Astrocyte of the cerebellum (primary cell): ENCODE data around the gene CDKAL1.
A peak's percentile ranks its signal among the peaks of the same experiment; 100 is the strongest.

Source experiments
- DNase-seq: peaks from one replicate; pipeline ENCODE4 v3.0.0-alpha.2; 2011; ENCODE audit warnings: low read depth
- H3K4me3 ChIP-seq: 2 replicates; pipeline ENCODE4 v1.5.1; 2011; ENCODE audit warnings: mild to moderate bottlenecking, low read depth, low read length, moderate library complexity
- in situ Hi-C: cut with HindIII; loops from 2 replicates; pipeline ENCODE4 v1.10.0; 2017; ENCODE audit warnings: low sequenced_read_pairs
- TF ChIP-seq, protein P1 (sequence below): IDR thresholded peaks from 2 replicates; pipeline ENCODE4 v1.5.1; 2012; ENCODE audit warnings: low read length, low read depth, moderate library complexity, mild to moderate bottlenecking; ENCODE audit errors: missing control alignments

The CDKAL1 gene

DNA sequence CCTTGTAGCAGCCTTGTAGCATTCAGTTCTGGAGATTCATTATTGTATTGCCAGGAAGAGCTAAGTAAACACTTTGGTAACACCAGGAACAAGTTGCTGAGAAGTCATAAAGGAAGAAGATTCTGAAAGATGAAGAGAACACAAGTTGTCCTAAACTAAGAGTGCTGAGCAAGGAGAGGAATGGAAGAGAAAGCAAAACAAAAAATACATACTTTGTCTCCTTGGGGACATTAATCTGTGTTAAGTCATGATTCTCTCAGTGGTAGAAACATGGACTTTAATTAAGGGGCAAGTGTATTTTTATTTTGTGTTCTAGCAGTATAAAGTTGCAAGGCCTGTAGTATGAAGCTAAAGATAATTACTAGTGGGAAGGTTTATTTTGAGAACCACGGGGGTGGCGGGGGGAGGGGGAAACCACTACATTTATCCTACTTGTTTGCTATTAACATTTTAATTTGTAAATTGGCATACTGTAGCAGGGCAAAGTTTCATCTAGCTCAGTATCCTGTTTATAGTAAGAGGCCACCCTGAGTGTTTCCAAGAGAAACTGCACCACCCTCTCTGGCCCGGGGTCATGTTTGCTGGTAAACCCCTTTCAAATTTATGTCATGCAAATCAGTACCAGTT, 463.0 kb downstream of the CDKAL1 start:
- TF ChIP-seq, protein P1, sequence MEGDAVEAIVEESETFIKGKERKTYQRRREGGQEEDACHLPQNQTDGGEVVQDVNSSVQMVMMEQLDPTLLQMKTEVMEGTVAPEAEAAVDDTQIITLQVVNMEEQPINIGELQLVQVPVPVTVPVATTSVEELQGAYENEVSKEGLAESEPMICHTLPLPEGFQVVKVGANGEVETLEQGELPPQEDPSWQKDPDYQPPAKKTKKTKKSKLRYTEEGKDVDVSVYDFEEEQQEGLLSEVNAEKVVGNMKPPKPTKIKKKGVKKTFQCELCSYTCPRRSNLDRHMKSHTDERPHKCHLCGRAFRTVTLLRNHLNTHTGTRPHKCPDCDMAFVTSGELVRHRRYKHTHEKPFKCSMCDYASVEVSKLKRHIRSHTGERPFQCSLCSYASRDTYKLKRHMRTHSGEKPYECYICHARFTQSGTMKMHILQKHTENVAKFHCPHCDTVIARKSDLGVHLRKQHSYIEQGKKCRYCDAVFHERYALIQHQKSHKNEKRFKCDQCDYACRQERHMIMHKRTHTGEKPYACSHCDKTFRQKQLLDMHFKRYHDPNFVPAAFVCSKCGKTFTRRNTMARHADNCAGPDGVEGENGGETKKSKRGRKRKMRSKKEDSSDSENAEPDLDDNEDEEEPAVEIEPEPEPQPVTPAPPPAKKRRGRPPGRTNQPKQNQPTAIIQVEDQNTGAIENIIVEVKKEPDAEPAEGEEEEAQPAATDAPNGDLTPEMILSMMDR, result no peak
- no peak for DNase-seq
- in situ Hi-C loops, result no loop called here
- no peak overlapping the region for H3K4me3 ChIP-seq

DNA sequence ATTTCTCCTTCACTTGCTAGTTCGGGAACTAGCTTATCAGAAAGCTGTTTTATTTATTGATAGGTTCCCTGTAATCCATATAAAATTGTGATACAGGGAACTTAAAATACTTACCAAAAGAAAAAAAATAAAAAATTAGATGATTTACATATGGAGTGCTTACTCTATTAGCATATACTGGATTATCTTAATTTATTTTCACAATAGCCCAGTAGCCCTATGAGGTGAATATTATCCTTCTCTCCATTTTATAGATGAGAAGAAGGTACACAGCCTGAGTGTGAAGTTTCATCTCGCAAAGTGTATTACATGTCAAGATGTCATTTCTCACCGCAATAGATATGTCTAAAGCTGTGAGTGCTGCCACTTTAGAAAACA, 463.5 kb downstream of the CDKAL1 start:
- DNase-seq, result no peak
- in situ Hi-C loops, result no loop called here
- TF ChIP-seq, protein P1, result no peak
- H3K4me3 ChIP-seq, result no peak overlapping the region

DNA sequence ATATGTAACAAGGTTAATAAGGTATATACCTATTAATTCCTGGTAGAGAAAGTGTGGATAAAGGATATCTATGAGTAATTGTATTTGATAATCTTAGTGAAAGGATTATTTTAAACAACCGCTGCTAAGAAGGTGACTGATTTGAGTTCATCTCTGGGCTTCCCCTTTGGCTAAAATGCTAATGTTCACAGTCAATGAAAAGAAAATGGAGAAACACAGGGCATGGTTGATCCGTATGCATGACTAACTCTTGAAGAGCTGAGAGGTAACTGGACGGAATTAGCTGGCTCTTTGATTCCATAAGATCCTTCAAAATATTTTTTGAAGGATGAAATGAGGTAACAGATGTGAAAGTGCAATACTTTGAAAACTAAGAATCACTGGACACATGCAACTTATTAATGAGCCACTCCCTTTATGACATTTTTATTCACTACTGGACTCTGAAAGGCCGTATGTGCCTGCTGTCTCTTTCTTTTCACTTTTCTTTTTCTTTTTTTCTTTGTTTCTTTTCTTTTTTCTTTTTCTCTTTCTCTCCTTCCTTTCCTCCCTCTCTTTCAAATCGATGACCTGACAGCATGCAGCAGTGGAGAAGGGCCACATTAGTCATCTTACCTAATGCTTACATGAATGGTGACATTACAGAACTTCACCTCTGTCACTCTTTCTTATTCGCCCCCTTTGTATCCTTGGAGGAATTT, 464.6 kb downstream of the CDKAL1 start:
- DNase-seq, result no peak
- no peak overlapping the region for H3K4me3 ChIP-seq
- in situ Hi-C loops, result no loop called here
- TF ChIP-seq, protein P1, result no peak

DNA sequence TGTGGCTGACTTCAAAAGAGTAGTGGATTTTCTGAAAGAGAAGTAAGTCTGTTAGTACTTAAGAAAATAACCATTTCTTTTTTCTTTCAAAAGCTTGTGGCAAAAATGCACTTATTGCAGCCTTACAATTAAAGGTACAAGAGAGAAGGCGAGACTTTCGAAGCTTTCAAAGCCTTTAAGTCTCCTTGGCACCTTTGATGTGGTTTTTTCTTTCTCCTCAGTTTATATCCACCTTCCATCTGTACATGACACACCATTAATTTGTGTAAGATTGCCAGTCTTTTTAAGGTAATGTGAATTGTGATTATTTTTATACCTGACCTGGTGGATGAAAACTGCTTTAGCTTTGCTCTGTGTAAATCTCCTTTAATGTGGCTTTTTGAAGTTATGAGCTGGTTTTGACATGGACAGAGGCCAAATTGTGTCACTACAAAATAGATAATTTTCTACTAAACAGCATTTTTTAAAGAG, 466.1 kb downstream of the CDKAL1 start:
- no peak overlapping the region for H3K4me3 ChIP-seq
- in situ Hi-C loops, result no loop called here
- no peak for DNase-seq
- TF ChIP-seq, protein P1, result no peak

DNA sequence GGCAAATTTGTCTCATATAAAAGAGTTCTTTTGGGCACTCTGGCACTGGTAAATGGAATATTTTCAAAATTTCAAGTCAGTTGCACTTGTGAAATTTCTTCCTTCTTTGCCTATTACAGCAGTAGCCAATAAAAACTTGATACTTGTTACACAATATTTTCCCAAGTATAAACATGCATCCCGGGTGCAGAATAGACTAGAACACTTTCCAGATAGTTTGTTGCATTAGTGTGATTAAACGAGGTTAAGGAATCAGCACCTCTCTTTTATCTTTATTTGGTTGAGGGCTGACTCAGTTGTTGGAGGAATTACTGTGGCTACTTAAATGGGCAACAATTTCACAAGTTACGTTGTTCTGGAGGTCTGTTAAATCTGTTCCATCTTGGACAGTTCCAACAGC, 467.5 kb downstream of the CDKAL1 start:
- H3K4me3 ChIP-seq, result no peak overlapping the region
- DNase-seq, result no peak
- TF ChIP-seq, protein P1, result no peak
- in situ Hi-C loops, result no loop called here

DNA sequence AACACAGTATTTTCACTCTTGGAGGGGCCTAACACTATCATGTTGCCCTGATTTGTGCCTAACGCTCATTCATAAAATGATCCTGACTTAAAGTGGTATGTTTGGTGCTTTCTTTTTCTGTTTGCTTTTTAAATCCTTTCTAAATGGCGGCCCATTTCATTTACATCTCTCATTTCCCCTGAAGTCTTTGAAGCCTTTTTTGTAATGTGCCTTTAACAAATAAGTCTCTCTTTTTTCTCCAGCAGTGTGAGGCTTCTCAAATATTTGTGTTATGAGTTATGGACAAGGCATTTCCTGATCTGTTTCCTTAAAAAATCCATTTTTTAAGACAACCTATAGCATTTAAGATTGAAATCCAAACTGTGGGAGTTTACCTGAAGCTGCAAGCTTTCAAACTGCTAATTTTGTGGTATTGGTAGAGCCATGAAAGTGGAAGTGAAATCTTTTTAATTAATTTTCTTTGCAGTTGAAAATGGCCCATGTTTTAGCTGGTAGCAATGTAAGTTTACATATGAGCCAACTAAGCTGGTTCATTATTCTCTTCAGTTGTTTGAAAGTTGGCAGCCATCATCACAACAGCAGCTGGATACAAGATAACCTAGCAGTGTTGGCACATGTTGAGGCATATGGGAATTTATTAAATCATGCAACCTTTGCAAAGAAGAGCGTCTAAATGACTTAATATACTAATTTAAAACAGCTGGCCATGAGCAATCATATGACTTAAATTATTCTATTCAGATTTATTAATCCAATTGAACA, 469.7 kb downstream of the CDKAL1 start:
- DNase-seq, result peak; percentile 32
- in situ Hi-C loops, result no loop called here
- TF ChIP-seq, protein P1, result no peak

More for the DNA sequence above, 469.7 kb downstream of the CDKAL1 start:
- no peak overlapping the region for H3K4me3 ChIP-seq
